OCI-LY3 (cell line): ENCODE results near the gene SRM.

Source experiments
- H2AFZ ChIP-seq: fragments of 200-600, 300-600 bp; shearing (Covaris generic); 2 replicates; pipeline ENCODE4 v1.6.0; 2014; ENCODE audit warnings: antibody characterized with exemption, low read depth, low read length
- H3K27ac ChIP-seq: fragments of 200-600, 300-600 bp; sonication (generic); 2 replicates; pipeline ENCODE4 v1.5.1; 2014; ENCODE audit warnings: mild to moderate bottlenecking, low read length, moderate library complexity, mixed read lengths
- H3K27me3 ChIP-seq: fragments of 200-600, 300-600 bp; sonication (generic); 2 replicates; pipeline ENCODE4 v1.6.1; 2014; ENCODE audit warnings: low read depth, low read length, mixed read lengths
- H3K36me3 ChIP-seq: fragments of 200-600, 300-600 bp; sonication (generic); replicated peaks from 2 replicates; pipeline ENCODE3; 2014; ENCODE audit warnings: low read depth, low read length, mixed read lengths
- H3K4me1 ChIP-seq: fragments of 300-600, 200-600 bp; sonication (generic); 2 replicates; pipeline ENCODE4 v1.6.1; 2014; ENCODE audit warnings: low read length, mixed read lengths
- H3K4me2 ChIP-seq: fragments of 200-600, 300-600 bp; sonication (generic); 2 replicates; pipeline ENCODE4 v1.6.1; 2014; ENCODE audit warnings: low read length, mixed read lengths
- H3K4me3 ChIP-seq: fragments of 300-600, 200-600 bp; sonication (generic); 2 replicates; pipeline ENCODE4 v1.5.1; 2014; ENCODE audit warnings: antibody characterized with exemption, mild to moderate bottlenecking, low read length, moderate library complexity
- H3K79me2 ChIP-seq: fragments of 300-600, 200-600 bp; shearing (Covaris generic); 2 replicates; pipeline ENCODE4 v1.6.1; 2014; ENCODE audit warnings: mild to moderate bottlenecking, low read length, mixed read lengths
- H3K9ac ChIP-seq: fragments of 300-600, 200-600 bp; shearing (Covaris generic); 2 replicates; pipeline ENCODE4 v1.6.0; 2014; ENCODE audit warnings: mild to moderate bottlenecking, low read length, moderate library complexity
- H3K9me3 ChIP-seq: fragments of 200-600, 300-600 bp; shearing (Covaris generic); 2 replicates; pipeline ENCODE4 v1.6.1; 2014; ENCODE audit warnings: low read length, mixed read lengths; ENCODE audit not compliant: insufficient read depth
- H4K20me1 ChIP-seq: fragments of 200-600, 300-600 bp; sonication (generic); 2 replicates; pipeline ENCODE4 v1.6.1; 2016; ENCODE audit warnings: low read length, mixed read lengths; ENCODE audit not compliant: insufficient read depth
- EZH2phosphoT487 ChIP-seq: fragments of 200-600 bp; shearing (Covaris generic); IDR thresholded peaks from 2 replicates; pipeline ENCODE4 v1.6.1; 2018; ENCODE audit warnings: antibody characterized with exemption, mixed run types, low read depth
- TF ChIP-seq, protein P1 (sequence below): fragments of 200-600, 300-600 bp; sonication (generic); IDR thresholded peaks from 2 replicates; pipeline ENCODE4 v1.5.1; 2014; ENCODE audit warnings: antibody characterized with exemption, low read length, low read depth

SRM gene

GRCh38 chr1:11054666-11055065 is 5.2 kb downstream of the SRM start:
- no peak overlapping the region for H3K9ac ChIP-seq
- no peak overlapping the region for H3K27ac ChIP-seq
- peaks cover 19% of the 10 kb centered on the region for H3K79me2 ChIP-seq
- no peaks in the 10 kb centered on the region for H3K27me3 ChIP-seq
- H3K4me3 ChIP-seq, result no peak overlapping the region
- H4K20me1 ChIP-seq, result no peaks in the 10 kb centered on the region
- H2AFZ ChIP-seq, result no peak overlapping the region
- peaks cover 3% of the 10 kb centered on the region for H3K36me3 ChIP-seq
- no peak overlapping the region for H3K4me2 ChIP-seq
- no peaks in the 10 kb centered on the region for H3K9me3 ChIP-seq
- TF ChIP-seq EZH2phosphoT487, result no peak
- TF ChIP-seq, protein P1, sequence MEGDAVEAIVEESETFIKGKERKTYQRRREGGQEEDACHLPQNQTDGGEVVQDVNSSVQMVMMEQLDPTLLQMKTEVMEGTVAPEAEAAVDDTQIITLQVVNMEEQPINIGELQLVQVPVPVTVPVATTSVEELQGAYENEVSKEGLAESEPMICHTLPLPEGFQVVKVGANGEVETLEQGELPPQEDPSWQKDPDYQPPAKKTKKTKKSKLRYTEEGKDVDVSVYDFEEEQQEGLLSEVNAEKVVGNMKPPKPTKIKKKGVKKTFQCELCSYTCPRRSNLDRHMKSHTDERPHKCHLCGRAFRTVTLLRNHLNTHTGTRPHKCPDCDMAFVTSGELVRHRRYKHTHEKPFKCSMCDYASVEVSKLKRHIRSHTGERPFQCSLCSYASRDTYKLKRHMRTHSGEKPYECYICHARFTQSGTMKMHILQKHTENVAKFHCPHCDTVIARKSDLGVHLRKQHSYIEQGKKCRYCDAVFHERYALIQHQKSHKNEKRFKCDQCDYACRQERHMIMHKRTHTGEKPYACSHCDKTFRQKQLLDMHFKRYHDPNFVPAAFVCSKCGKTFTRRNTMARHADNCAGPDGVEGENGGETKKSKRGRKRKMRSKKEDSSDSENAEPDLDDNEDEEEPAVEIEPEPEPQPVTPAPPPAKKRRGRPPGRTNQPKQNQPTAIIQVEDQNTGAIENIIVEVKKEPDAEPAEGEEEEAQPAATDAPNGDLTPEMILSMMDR, result no peak
- H3K4me1 ChIP-seq, result peaks cover 23% of the 10 kb centered on the region

GRCh38 chr1:11054181-11054580 is 5.6 kb downstream of the SRM start:
- Histone ChIP-seq H3K4me3 (no peak overlapping the region), H3K9me3 (no peaks in the 10 kb centered on the region), H3K36me3 (peaks cover 3% of the 10 kb centered on the region), H4K20me1 (no peaks in the 10 kb centered on the region), H3K79me2 (peaks cover 15% of the 10 kb centered on the region), H3K4me2 (no peak overlapping the region), H3K4me1 (peaks cover 23% of the 10 kb centered on the region), H2AFZ (no peak overlapping the region), H3K9ac (no peak overlapping the region), H3K27me3 (no peaks in the 10 kb centered on the region), H3K27ac (no peak overlapping the region)
- TF ChIP-seq EZH2phosphoT487, result no peak
- TF ChIP-seq, protein P1, result no peak

DNA sequence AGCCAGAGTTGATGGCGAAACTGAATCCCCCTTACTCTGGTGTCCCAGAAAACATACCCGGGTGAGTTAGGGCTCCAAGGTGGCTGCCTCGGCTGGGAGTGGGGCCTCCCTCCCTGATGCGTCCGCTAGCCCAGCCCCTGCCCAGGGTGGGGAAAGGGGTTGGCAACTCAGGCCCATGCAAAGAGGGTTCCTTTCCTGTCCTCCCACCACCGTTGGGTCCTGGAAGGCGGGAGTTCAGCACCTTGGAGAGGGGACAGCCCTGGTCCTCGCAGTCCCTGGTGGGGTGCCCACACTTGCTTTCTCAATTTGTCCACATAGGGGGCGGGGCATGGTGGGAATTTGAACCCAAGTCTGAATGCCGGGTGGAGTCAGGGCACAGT is 6.1 kb downstream of the SRM start:
- Histone ChIP-seq H2AFZ (no peak overlapping the region), H3K9me3 (no peaks in the 10 kb centered on the region), H3K36me3 (peaks cover 2% of the 10 kb centered on the region), H3K27ac (no peak overlapping the region), H3K4me3 (no peak overlapping the region), H3K4me1 (peaks cover 23% of the 10 kb centered on the region), H3K9ac (no peak overlapping the region), H3K4me2 (no peak overlapping the region), H3K79me2 (peaks cover 10% of the 10 kb centered on the region), H4K20me1 (no peaks in the 10 kb centered on the region), H3K27me3 (no peaks in the 10 kb centered on the region)
- TF ChIP-seq, protein P1, result no peak
- no peak for TF ChIP-seq EZH2phosphoT487

DNA sequence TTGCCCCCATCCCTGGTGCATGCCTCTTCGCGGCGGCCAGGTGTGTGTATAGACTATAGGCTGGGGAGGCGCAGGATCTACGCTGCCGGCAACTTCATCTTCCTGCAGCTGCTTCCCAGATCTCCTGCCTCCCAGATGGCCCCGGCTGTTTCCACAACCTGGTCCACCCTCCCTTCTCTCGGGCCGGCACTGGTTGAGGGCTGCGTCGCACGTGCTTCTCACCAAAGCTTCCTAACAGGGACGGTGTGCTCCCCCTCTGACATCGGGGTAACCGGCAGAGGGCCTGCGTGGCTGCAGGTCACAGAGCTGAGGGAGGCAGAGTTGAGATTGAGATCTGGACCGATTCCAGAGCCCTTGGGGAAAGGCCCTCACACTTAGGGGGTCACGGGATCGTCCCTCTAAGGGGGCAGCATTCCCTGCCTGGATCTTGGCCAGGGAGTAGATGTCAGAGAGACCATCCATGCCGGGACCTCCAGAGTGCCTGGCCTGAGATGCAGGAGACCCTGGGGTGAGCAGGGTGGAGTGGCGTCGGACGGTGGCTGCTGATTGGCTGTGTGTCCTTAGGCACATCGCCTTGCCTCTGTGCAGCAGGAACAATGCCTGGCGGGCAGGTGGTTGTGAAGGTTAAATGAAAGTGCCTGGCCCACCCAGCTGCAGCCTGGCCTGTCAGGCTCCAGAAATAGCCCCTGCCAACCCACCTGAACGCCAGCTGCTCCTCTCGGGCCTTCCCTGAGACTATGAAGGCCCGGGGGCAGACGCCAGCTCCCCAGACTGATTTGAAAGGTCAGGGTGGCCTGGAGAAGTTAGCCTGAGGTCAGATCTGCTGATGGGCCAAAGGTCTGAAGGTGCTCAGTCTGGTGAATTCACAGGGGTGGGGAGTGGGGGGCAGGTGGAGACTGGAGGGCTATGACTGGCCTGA is 6.7 kb downstream of the SRM start:
- peaks cover 23% of the 10 kb centered on the region for H3K4me1 ChIP-seq
- H3K4me3 ChIP-seq, result no peak overlapping the region
- no peaks in the 10 kb centered on the region for H3K27me3 ChIP-seq
- no peak overlapping the region for H3K9ac ChIP-seq
- no peaks in the 10 kb centered on the region for H3K9me3 ChIP-seq
- H3K79me2 ChIP-seq, result peaks cover 4% of the 10 kb centered on the region
- no peaks in the 10 kb centered on the region for H4K20me1 ChIP-seq
- peak overlapping the region; percentile 39; the same call in 1 of the 2 replicates for H3K27ac ChIP-seq
- H3K4me2 ChIP-seq, result peak overlapping the region; percentile 65
- H2AFZ ChIP-seq, result no peak overlapping the region
- no peak for TF ChIP-seq EZH2phosphoT487
- TF ChIP-seq, protein P1, result no peak
- H3K36me3 ChIP-seq, result no peaks in the 10 kb centered on the region
